HEK293 (cell line): ENCODE results near the gene SPEG.

Experiments
- CTCF ChIA-PET: fragments of 350-600 bp; formaldehyde crosslinking; extraction: SDS; loops from one replicate; lab custom pipeline; 2021; ENCODE audit warnings: antibody characterized with exemption; lab: Yijun Ruan, JAX
- POLR2A ChIA-PET: fragments of 300-600 bp; formaldehyde crosslinking; extraction: SDS; loops from one replicate; lab custom pipeline; 2020; ENCODE audit warnings: antibody characterized with exemption, inconsistent platforms; lab: Yijun Ruan, JAX
- H3K27ac ChIP-seq: fragments of 200-500 bp; sonication (Bioruptor generic); 2 replicates; pipeline ENCODE4 v1.5.1; 2014; ENCODE audit warnings: low read depth, low read length, control low read depth, inconsistent platforms; ENCODE audit errors: extremely low read depth
- H3K36me3 ChIP-seq, 2 experiments: fragments of 200-500 bp in 1 of 2; sonication (Bioruptor generic) in 1 of 2; 1 replicate in 1 of 2; 2 replicates in 1 of 2; pipeline ENCODE4 v1.5.1; 2014 to 2017; ENCODE audit warnings: inconsistent platforms in 2 of 2, low read length in 2 of 2; ENCODE audit not compliant: control insufficient read depth in 2 of 2, insufficient read depth in 1 of 2
- H3K4me1 ChIP-seq: fragments of 200-500 bp; sonication (Bioruptor generic); 2 replicates; pipeline ENCODE4 v1.5.1; 2014; ENCODE audit warnings: mild to moderate bottlenecking, low read length, inconsistent platforms; ENCODE audit not compliant: control insufficient read depth, insufficient read depth
- H3K4me3 ChIP-seq: 2 replicates; pipeline ENCODE4 v1.5.1; 2011; ENCODE audit warnings: low read depth, mild to moderate bottlenecking, control low read depth, low read length, moderate library complexity
- H3K9me3 ChIP-seq: fragments of 200-500 bp; sonication (Bioruptor generic); 2 replicates; pipeline ENCODE4 v1.5.1; 2014; ENCODE audit warnings: low read depth, low read length, inconsistent platforms; ENCODE audit not compliant: control insufficient read depth, insufficient read depth
- BCL11A ChIP-seq: fragments of 450-650 bp; formaldehyde crosslinking; IDR thresholded peaks from 2 replicates; pipeline ENCODE4 v1.5.1; 2016; ENCODE audit warnings: low read depth, missing biosample characterization, missing genetic modification characterization
- KLF1 ChIP-seq: fragments of 450-650 bp; formaldehyde crosslinking; IDR thresholded peaks from 2 replicates; pipeline ENCODE4 v1.5.1; 2016; ENCODE audit warnings: missing biosample characterization, missing genetic modification characterization
- RBAK ChIP-seq: fragments of 450-650 bp; formaldehyde crosslinking; IDR thresholded peaks from 2 replicates; pipeline ENCODE4 v1.5.1; 2016; ENCODE audit warnings: missing biosample characterization, missing genetic modification characterization
- SALL2 ChIP-seq: fragments of 450-650 bp; formaldehyde crosslinking; IDR thresholded peaks from 2 replicates; pipeline ENCODE4 v1.5.0; 2017; ENCODE audit warnings: missing biosample characterization, mild to moderate bottlenecking, missing genetic modification characterization, borderline replicate concordance
- SP3 ChIP-seq: fragments of 450-650 bp; formaldehyde crosslinking; IDR thresholded peaks from 2 replicates; pipeline ENCODE4 v1.5.1; 2016; ENCODE audit warnings: missing biosample characterization, missing genetic modification characterization
- ZFP3 ChIP-seq: fragments of 450-650 bp; formaldehyde crosslinking; IDR thresholded peaks from 2 replicates; pipeline ENCODE4 v1.5.1; 2016; ENCODE audit warnings: low read depth, missing biosample characterization, missing genetic modification characterization
- ZFP41 ChIP-seq: fragments of 450-650 bp; formaldehyde crosslinking; IDR thresholded peaks from 2 replicates; pipeline ENCODE4 v1.5.1; 2016; ENCODE audit warnings: missing biosample characterization, missing genetic modification characterization, borderline replicate concordance
- ZNF132 ChIP-seq: fragments of 450-650 bp; formaldehyde crosslinking; IDR thresholded peaks from 2 replicates; pipeline ENCODE4 v1.5.1; 2017; ENCODE audit warnings: missing biosample characterization, missing genetic modification characterization, borderline replicate concordance
- ZNF19 ChIP-seq: fragments of 450-650 bp; formaldehyde crosslinking; IDR thresholded peaks from 2 replicates; pipeline ENCODE4; 2016; ENCODE audit warnings: missing biosample characterization, missing genetic modification characterization, low read depth
- ZNF335 ChIP-seq: fragments of 450-650 bp; formaldehyde crosslinking; conservative IDR thresholded peaks from 2 replicates; pipeline ENCODE4 v1.5.1; 2016; ENCODE audit warnings: missing biosample characterization, missing genetic modification characterization
- ZNF558 ChIP-seq: fragments of 450-650 bp; formaldehyde crosslinking; IDR thresholded peaks from 2 replicates; pipeline ENCODE4 v1.5.1; 2016; ENCODE audit warnings: missing biosample characterization, missing genetic modification characterization
- ZNF610 ChIP-seq: fragments of 450-650 bp; formaldehyde crosslinking; IDR thresholded peaks from 2 replicates; pipeline ENCODE4 v1.5.1; 2016; ENCODE audit warnings: missing biosample characterization, missing genetic modification characterization, borderline replicate concordance
- ZNF670 ChIP-seq: fragments of 450-650 bp; formaldehyde crosslinking; IDR thresholded peaks from 2 replicates; pipeline ENCODE4 v1.5.1; 2016; ENCODE audit warnings: missing biosample characterization, missing genetic modification characterization, low read depth
- TF ChIP-seq, protein P1 (sequence below): fragments of 450-650 bp; formaldehyde crosslinking; IDR thresholded peaks from 2 replicates; pipeline ENCODE4 v1.5.1; 2016; ENCODE audit warnings: missing biosample characterization, missing genetic modification characterization
- TF ChIP-seq, protein P2 (sequence below): fragments of 450-650 bp; formaldehyde crosslinking; IDR thresholded peaks from 2 replicates; pipeline ENCODE4; 2016; ENCODE audit warnings: missing biosample characterization, missing genetic modification characterization
- TF ChIP-seq, protein P3 (sequence below): fragments of 450-650 bp; IDR thresholded peaks from 2 replicates; pipeline ENCODE4 v1.5.1; 2018; ENCODE audit warnings: missing biosample characterization, mild to moderate bottlenecking, missing genetic modification characterization
- TF ChIP-seq, protein P4 (sequence below): fragments of 450-650 bp; formaldehyde crosslinking; IDR thresholded peaks from 2 replicates; pipeline ENCODE4 v1.5.1; 2017; ENCODE audit warnings: missing biosample characterization, mild to moderate bottlenecking, missing genetic modification characterization, moderate library complexity
- TF ChIP-seq, protein P5 (sequence below): fragments of 450-650 bp; formaldehyde crosslinking; IDR thresholded peaks from 2 replicates; pipeline ENCODE4 v1.5.1; 2017; ENCODE audit warnings: missing biosample characterization, missing genetic modification characterization
- TF ChIP-seq, protein P6 (sequence below): fragments of 450-650 bp; formaldehyde crosslinking; IDR thresholded peaks from 2 replicates; pipeline ENCODE4 v1.5.1; 2016; ENCODE audit warnings: missing biosample characterization, missing genetic modification characterization
- TF ChIP-seq, protein P7 (sequence below): fragments of 450-650 bp; formaldehyde crosslinking; IDR thresholded peaks from 2 replicates; pipeline ENCODE4 v1.5.1; 2016; ENCODE audit warnings: missing biosample characterization, missing genetic modification characterization, borderline replicate concordance

The SPEG gene

DNA sequence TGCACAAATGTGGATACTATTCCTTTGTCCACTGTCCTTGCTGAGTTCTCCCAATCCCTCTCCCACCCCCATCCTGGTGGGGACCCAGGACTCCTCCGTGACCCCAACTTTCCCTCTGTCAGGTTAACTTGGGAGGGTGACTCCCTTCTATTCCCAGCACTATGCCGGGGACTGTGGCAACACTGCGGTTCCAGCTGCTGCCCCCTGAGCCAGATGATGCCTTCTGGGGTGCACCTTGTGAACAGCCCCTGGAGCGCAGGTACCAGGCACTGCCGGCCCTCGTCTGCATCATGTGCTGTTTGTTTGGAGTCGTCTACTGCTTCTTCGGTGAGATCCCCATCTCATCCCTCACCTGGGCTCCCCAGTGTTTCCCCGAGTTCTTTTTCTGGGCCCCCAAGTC is 109.9 kb downstream of the SPEG start:
- Histone ChIP-seq H3K27ac (no peak overlapping the region), H3K4me1 (no peaks in the 10 kb centered on the region), H3K4me3 (peak overlapping the region; percentile 46; the same call in 1 of the 2 replicates), H3K36me3 (peaks cover 0 to 23% of the 10 kb centered on the region in 2 experiments; a peak in 1 of 3 replicates), H3K9me3 (no peaks in the 10 kb centered on the region)
- POLR2A ChIA-PET, result interaction anchor here (0.5 to 2.0 kb wide), 4 partner anchors 13 to 269 kb away, joined by 3 to 5 read pairs (median 4); partner anchors contain the start of gene DNPEP
- TF ChIP-seq SALL2 (tag by site-specific recombination) (no peak), KLF1 (no peak), ZNF19 (tag by site-specific recombination) (no peak), ZNF335 (tag by site-specific recombination) (no peak), RBAK (tag by site-specific recombination) (no peak), ZFP3 (tag by site-specific recombination) (no peak), ZFP41 (tag by site-specific recombination) (no peak), ZNF132 (no peak)
- TF ChIP-seq, protein P1, sequence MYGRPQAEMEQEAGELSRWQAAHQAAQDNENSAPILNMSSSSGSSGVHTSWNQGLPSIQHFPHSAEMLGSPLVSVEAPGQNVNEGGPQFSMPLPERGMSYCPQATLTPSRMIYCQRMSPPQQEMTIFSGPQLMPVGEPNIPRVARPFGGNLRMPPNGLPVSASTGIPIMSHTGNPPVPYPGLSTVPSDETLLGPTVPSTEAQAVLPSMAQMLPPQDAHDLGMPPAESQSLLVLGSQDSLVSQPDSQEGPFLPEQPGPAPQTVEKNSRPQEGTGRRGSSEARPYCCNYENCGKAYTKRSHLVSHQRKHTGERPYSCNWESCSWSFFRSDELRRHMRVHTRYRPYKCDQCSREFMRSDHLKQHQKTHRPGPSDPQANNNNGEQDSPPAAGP, result no peak
- TF ChIP-seq, protein P2, sequence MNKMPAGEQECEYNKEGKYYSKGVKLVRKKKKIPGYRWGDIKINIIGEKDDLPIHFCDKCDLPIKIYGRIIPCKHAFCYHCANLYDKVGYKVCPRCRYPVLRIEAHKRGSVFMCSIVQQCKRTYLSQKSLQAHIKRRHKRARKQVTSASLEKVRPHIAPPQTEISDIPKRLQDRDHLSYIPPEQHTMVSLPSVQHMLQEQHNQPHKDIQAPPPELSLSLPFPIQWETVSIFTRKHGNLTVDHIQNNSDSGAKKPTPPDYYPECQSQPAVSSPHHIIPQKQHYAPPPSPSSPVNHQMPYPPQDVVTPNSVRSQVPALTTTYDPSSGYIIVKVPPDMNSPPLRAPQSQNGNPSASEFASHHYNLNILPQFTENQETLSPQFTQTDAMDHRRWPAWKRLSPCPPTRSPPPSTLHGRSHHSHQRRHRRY (tag by site-specific recombination), result no peak
- TF ChIP-seq, protein P3, sequence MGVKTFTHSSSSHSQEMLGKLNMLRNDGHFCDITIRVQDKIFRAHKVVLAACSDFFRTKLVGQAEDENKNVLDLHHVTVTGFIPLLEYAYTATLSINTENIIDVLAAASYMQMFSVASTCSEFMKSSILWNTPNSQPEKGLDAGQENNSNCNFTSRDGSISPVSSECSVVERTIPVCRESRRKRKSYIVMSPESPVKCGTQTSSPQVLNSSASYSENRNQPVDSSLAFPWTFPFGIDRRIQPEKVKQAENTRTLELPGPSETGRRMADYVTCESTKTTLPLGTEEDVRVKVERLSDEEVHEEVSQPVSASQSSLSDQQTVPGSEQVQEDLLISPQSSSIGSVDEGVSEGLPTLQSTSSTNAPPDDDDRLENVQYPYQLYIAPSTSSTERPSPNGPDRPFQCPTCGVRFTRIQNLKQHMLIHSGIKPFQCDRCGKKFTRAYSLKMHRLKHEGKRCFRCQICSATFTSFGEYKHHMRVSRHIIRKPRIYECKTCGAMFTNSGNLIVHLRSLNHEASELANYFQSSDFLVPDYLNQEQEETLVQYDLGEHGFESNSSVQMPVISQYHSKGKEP (tag by site-specific recombination), result no peak
- CTCF ChIA-PET, result interaction anchor here (0.7 to 7.2 kb wide), 3 partner anchors 14 to 100 kb away, joined by 4 to 112 read pairs (median 13); no protein-coding TSS in a partner anchor

DNA sequence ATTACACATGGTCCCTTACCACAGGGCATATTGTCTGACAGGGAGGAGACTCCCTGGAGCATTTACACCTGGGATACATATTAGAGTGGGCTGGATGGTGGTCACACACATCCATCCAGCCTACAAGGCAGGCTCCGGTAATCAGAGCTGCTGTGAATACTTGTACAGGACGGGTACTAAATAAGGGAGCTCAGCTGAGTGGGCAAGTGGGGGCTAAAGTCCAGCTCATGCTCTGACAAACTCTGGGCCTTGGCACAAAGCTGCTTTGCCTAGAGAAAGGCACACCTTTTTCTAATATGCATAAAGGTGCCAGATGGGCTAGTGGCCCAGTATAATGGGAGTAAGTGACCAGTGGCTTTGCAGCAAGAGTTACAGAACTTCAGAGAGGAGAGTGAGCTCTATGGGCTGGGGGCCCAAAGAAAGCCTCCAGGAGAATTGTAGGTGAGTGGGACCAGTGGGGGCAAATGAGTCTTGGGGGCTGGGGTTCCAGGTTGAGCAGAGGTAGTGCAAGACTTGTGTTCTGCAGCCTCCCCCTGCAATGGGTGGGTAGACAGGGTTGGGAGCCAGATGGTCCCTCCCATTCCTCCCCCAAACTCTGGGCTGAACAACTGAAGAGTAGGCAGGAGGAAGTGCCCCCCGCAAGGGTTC is 110.8 kb downstream of the SPEG start:
- Histone ChIP-seq H3K27ac (no peak overlapping the region), H3K9me3 (no peaks in the 10 kb centered on the region), H3K4me3 (no peak overlapping the region), H3K4me1 (no peaks in the 10 kb centered on the region), H3K36me3 (peaks cover 0 to 14% of the 10 kb centered on the region in 2 experiments; a peak in 1 of 3 replicates)
- ChIA-PET CTCF (interaction anchor here (0.5 to 7.2 kb wide), 3 partner anchors 14 to 99 kb away, joined by 3 to 112 read pairs (median 3); no protein-coding TSS in a partner anchor), POLR2A (interaction anchor here (0.8 kb wide), 1 partner anchor 55 kb away, joined by 3 read pairs; no protein-coding TSS in a partner anchor)
- TF ChIP-seq ZNF558 (tag by site-specific recombination), result no peak
- TF ChIP-seq, protein P4, sequence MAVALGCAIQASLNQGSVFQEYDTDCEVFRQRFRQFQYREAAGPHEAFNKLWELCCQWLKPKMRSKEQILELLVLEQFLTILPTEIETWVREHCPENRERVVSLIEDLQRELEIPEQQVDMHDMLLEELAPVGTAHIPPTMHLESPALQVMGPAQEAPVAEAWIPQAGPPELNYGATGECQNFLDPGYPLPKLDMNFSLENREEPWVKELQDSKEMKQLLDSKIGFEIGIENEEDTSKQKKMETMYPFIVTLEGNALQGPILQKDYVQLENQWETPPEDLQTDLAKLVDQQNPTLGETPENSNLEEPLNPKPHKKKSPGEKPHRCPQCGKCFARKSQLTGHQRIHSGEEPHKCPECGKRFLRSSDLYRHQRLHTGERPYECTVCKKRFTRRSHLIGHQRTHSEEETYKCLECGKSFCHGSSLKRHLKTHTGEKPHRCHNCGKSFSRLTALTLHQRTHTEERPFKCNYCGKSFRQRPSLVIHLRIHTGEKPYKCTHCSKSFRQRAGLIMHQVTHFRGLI (tag by site-specific recombination), result no peak
- no peak for TF ChIP-seq ZNF670 (tag by site-specific recombination)
- TF ChIP-seq BCL11A (tag by site-specific recombination), result no peak
- TF ChIP-seq, protein P5, sequence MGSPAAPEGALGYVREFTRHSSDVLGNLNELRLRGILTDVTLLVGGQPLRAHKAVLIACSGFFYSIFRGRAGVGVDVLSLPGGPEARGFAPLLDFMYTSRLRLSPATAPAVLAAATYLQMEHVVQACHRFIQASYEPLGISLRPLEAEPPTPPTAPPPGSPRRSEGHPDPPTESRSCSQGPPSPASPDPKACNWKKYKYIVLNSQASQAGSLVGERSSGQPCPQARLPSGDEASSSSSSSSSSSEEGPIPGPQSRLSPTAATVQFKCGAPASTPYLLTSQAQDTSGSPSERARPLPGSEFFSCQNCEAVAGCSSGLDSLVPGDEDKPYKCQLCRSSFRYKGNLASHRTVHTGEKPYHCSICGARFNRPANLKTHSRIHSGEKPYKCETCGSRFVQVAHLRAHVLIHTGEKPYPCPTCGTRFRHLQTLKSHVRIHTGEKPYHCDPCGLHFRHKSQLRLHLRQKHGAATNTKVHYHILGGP (tag by site-specific recombination), result no peak
- TF ChIP-seq, protein P6, sequence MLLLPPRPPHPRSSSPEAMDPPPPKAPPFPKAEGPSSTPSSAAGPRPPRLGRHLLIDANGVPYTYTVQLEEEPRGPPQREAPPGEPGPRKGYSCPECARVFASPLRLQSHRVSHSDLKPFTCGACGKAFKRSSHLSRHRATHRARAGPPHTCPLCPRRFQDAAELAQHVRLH (tag by site-specific recombination), result no peak
- TF ChIP-seq SP3 (tag by site-specific recombination), result no peak
- TF ChIP-seq, protein P7, sequence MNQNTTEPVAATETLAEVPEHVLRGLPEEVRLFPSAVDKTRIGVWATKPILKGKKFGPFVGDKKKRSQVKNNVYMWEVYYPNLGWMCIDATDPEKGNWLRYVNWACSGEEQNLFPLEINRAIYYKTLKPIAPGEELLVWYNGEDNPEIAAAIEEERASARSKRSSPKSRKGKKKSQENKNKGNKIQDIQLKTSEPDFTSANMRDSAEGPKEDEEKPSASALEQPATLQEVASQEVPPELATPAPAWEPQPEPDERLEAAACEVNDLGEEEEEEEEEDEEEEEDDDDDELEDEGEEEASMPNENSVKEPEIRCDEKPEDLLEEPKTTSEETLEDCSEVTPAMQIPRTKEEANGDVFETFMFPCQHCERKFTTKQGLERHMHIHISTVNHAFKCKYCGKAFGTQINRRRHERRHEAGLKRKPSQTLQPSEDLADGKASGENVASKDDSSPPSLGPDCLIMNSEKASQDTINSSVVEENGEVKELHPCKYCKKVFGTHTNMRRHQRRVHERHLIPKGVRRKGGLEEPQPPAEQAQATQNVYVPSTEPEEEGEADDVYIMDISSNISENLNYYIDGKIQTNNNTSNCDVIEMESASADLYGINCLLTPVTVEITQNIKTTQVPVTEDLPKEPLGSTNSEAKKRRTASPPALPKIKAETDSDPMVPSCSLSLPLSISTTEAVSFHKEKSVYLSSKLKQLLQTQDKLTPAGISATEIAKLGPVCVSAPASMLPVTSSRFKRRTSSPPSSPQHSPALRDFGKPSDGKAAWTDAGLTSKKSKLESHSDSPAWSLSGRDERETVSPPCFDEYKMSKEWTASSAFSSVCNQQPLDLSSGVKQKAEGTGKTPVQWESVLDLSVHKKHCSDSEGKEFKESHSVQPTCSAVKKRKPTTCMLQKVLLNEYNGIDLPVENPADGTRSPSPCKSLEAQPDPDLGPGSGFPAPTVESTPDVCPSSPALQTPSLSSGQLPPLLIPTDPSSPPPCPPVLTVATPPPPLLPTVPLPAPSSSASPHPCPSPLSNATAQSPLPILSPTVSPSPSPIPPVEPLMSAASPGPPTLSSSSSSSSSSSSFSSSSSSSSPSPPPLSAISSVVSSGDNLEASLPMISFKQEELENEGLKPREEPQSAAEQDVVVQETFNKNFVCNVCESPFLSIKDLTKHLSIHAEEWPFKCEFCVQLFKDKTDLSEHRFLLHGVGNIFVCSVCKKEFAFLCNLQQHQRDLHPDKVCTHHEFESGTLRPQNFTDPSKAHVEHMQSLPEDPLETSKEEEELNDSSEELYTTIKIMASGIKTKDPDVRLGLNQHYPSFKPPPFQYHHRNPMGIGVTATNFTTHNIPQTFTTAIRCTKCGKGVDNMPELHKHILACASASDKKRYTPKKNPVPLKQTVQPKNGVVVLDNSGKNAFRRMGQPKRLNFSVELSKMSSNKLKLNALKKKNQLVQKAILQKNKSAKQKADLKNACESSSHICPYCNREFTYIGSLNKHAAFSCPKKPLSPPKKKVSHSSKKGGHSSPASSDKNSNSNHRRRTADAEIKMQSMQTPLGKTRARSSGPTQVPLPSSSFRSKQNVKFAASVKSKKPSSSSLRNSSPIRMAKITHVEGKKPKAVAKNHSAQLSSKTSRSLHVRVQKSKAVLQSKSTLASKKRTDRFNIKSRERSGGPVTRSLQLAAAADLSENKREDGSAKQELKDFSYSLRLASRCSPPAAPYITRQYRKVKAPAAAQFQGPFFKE (tag by site-specific recombination), result no peak
- TF ChIP-seq ZNF335 (tag by site-specific recombination), result no peak
- TF ChIP-seq ZNF610 (tag by site-specific recombination), result no peak
